Endothelial cell of umbilical vein (primary cell): ENCODE data around the gene SNAPC4. TPM values are rescaled to one million over a fixed set of nuclear protein-coding genes. Genes with fewer than 3 reads are reported as not detected.

ENCODE experiments used
- BruUV-seq: library from RNA; stranded (reverse); fragments of 400-500 nt; replicated peaks from 2 replicates; lab custom pipeline; 2021; lab: Mats Ljungman, UMichigan
- CTCF ChIA-PET: fragments of 300-600, 350-600 bp; sonication (Branson Sonifier 250); formaldehyde crosslinking; loops from one replicate; lab custom pipeline; 2021; ENCODE audit warnings: antibody characterized with exemption, inconsistent platforms; lab: Charles Lee
- POLR2A ChIA-PET: fragments of 300-600, 350-600 bp; sonication (Branson Sonifier 250); formaldehyde crosslinking; loops from one replicate; lab custom pipeline; 2021; ENCODE audit warnings: antibody characterized with exemption, inconsistent platforms; lab: Charles Lee
- DNase-seq: peaks from one replicate; pipeline ENCODE4 v3.0.0-alpha.2; 2011; ENCODE audit warnings: low read depth, low spot score
- FAIRE-seq: peaks from 2 replicates; lab custom pipeline; 2011; peaks lifted over from hg19 to GRCh38; lab: Jason Lieb, UNC
- H2AFZ ChIP-seq: 2 replicates; pipeline ENCODE4 v1.6.0; 2012; ENCODE audit warnings: low read depth, low read length, control low read depth, inconsistent platforms
- H3K27ac ChIP-seq: 2 replicates; pipeline ENCODE4 v1.5.1; 2011; ENCODE audit warnings: low read depth, mild to moderate bottlenecking, control low read depth, low read length, moderate library complexity; ENCODE audit not compliant: insufficient read depth
- H3K27me3 ChIP-seq, 2 experiments: 2 replicates each; pipeline versions ENCODE4 v1.6.0 to v1.6.1; 2011; ENCODE audit warnings: low read length in 2 of 2, mixed read lengths in 1 of 2; ENCODE audit not compliant: control insufficient read depth in 2 of 2, insufficient read depth in 2 of 2
- H3K36me3 ChIP-seq, 2 experiments: 2 replicates in 1 of 2; 3 replicates in 1 of 2; pipeline ENCODE4 v1.5.1; 2011; ENCODE audit warnings: low read length in 2 of 2, mild to moderate bottlenecking in 1 of 2, moderate library complexity in 1 of 2; ENCODE audit not compliant: control insufficient read depth in 2 of 2, insufficient read depth in 2 of 2; ENCODE audit errors: extremely low read depth in 1 of 2
- H3K4me1 ChIP-seq: 3 replicates; pipeline ENCODE4 v1.5.1; 2011; ENCODE audit warnings: mild to moderate bottlenecking, low read length; ENCODE audit not compliant: control insufficient read depth, insufficient read depth; ENCODE audit errors: extremely low read depth
- H3K4me2 ChIP-seq: 2 replicates; pipeline ENCODE4 v1.6.1; 2011; ENCODE audit warnings: low read length, control low read depth, mixed read lengths; ENCODE audit not compliant: insufficient read depth
- H3K4me3 ChIP-seq, 3 experiments: fragments of 200-600 bp in 1 of 3; sonication (generic), shearing (Covaris generic) in 1 of 3; replicated peaks in 1 of 3; 2 replicates each; pipeline ENCODE4 v1.5.1; 2011 to 2016; ENCODE audit warnings: control low read depth in 3 of 3, low read length in 3 of 3, mild to moderate bottlenecking in 2 of 3, inconsistent platforms in 1 of 3, low read depth in 1 of 3, moderate library complexity in 1 of 3; ENCODE audit not compliant: insufficient read depth in 1 of 3
- H3K79me2 ChIP-seq: 2 replicates; pipeline ENCODE4 v1.6.0; 2012; ENCODE audit warnings: low read length, inconsistent platforms; ENCODE audit not compliant: control insufficient read depth, insufficient read depth
- H3K9ac ChIP-seq: replicated peaks from 2 replicates; pipeline ENCODE3; 2011; ENCODE audit warnings: low read length, control low read depth; ENCODE audit not compliant: insufficient read depth; ENCODE audit errors: extremely low read depth
- H3K9me1 ChIP-seq: replicated peaks from 3 replicates; pipeline ENCODE4 v1.6.0; 2011; ENCODE audit warnings: mild to moderate bottlenecking, low read length; ENCODE audit not compliant: control insufficient read depth, insufficient read depth; ENCODE audit errors: extremely low read depth
- H3K9me3 ChIP-seq: replicated peaks from 2 replicates; pipeline ENCODE4 v1.5.1; 2012; ENCODE audit warnings: low read length, inconsistent platforms; ENCODE audit not compliant: control insufficient read depth, insufficient read depth
- H4K20me1 ChIP-seq: replicated peaks from 2 replicates; pipeline ENCODE3; 2011; ENCODE audit warnings: mild to moderate bottlenecking, low read length; ENCODE audit not compliant: control insufficient read depth, insufficient read depth; ENCODE audit errors: extremely low read depth
- MYC ChIP-seq: IDR thresholded peaks from one replicate; pipeline ENCODE4 v1.6.1; 2011; ENCODE audit warnings: mild to moderate bottlenecking, low read depth, low read length
- POLR2A ChIP-seq: IDR thresholded peaks from 2 replicates; pipeline ENCODE4 v1.6.1; 2012; ENCODE audit warnings: low read depth, mild to moderate bottlenecking, control low read depth, low read length
- POLR2AphosphoS5 ChIP-seq: IDR thresholded peaks from 2 replicates; pipeline ENCODE4 v1.6.1; 2012; ENCODE audit warnings: low read depth, mild to moderate bottlenecking, control low read depth, low read length, moderate library complexity; ENCODE audit not compliant: insufficient read depth
- dilution Hi-C: fragments of 300-500 bp; cut with MboI; formaldehyde crosslinking; loops from one replicate; pipeline ENCODE4 v1.15.0; 2019; ENCODE audit warnings: low sequenced_read_pairs; ENCODE audit not compliant: extremely low pct_ligation_motif_present
- intact Hi-C: fragments of 100-400 bp; cut with micrococcal nuclease; formaldehyde crosslinking; loops from one replicate; pipeline ENCODE4 v1.10.0; 2022
- polyA plus RNA-seq, 4 experiments: library from polyadenylated mRNA; depleted of rRNA in 3 of 4; stranded (reverse) in 3 of 4; unstranded in 1 of 4; fragments of >200 nt; gene quantifications; 2 replicates each; pipeline versions ENCODE4 v1.2.1 to v1.2.3, GENCODE V29; 2011 to 2012; ENCODE audit warnings: missing spikeins in 1 of 4
- total RNA-seq: library from RNA; stranded (reverse); gene quantifications from 2 replicates; pipeline ENCODE4 v1.2.3, GENCODE V29; 2021
- TF ChIP-seq, protein P1 (sequence below): IDR thresholded peaks from 2 replicates; pipeline ENCODE4 v1.6.1; 2011; ENCODE audit not compliant: insufficient read depth, insufficient read length
- TF ChIP-seq, protein P2 (sequence below), 2 donors: IDR thresholded peaks; 1 replicate in 1 of 2; 2 replicates in 1 of 2; pipeline ENCODE4 v1.5.1; 2011; ENCODE audit warnings: low read length in 2 of 2, mild to moderate bottlenecking in 2 of 2, moderate library complexity in 2 of 2, control low read depth in 1 of 2, inconsistent platforms in 1 of 2, low read depth in 1 of 2; ENCODE audit not compliant: insufficient read depth in 1 of 2; ENCODE audit errors: extremely low read depth in 1 of 2

Gene SNAPC4
- total and polyA plus RNA-seq, 2 donors (not counting 3 experiments of a cell fraction or from before 2014, with no cell fraction given): 6.7 to 17.5 TPM

DNA sequence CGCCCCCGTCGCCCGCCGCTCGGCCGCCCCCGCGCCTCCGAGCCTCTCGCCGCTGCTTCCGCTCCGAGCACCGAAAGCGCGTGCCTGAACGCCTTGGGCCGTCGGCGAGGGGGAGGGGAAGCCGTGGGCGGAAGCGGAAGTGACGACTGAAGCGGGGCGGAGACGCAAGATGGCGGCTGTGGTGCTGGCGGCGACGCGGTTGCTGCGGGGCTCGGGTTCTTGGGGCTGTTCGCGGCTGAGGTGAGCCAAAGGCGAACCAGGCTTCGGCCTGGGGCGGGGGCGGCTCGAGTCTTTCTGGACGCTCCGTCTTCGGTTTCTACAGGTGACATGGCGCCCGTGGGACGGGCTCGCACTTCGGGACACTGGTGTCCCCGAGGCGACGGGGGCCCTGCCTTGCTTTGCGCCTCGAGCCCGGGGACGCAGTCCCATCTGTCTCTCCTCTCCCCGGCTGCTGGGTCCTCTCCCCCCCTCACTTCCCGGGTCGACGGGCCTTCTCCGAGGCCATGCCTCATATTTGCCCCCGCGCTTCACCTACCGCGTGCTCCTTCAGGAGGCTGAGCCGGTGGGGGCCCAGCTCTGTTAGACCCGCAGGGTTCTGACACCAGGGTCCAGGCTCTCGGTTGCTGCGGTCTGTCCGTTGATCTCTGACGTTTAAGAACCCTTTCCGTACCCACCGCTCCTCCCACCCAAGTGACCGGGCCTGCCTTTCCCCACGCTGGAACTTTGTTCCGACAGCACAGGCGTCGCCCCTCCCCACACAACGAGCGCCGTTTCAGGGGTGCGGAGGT is 10.7 kb upstream of the SNAPC4 start, which contains the start of the genes ENTR1 and PMPCA:
TSS of gene ENTR1 (minus strand) at position 115 of the 788 bp plus-strand sequence. CDS start 217 bp downstream, outside the sequence.
TSS of gene PMPCA (plus strand) at position 159 of the 788 bp plus-strand sequence. CDS start at position 170, 11 bp downstream.
- Histone ChIP-seq H3K4me1 (peaks cover 20% of the 10 kb centered on the region), H3K79me2 (peaks cover 43% of the 10 kb centered on the region), H3K9me3 (no peaks in the 10 kb centered on the region), H3K9me1 (no peaks in the 10 kb centered on the region), H4K20me1 (no peaks in the 10 kb centered on the region), H2AFZ (peak within 1 kb of the TSS; percentile 30), H3K4me3 (peak within 1 kb of the TSS; percentile 42 to 78 (median 63)), H3K4me2 (peak within 1 kb of the TSS; percentile 68), H3K27ac (peak within 1 kb of the TSS; percentile 57), H3K9ac (peak within 1 kb of the TSS; percentile 76), H3K36me3 (peaks cover 6 to 29% of the 10 kb centered on the region in 2 experiments), H3K27me3 (no peaks in the 10 kb centered on the region)
- TF ChIP-seq, protein P1, sequence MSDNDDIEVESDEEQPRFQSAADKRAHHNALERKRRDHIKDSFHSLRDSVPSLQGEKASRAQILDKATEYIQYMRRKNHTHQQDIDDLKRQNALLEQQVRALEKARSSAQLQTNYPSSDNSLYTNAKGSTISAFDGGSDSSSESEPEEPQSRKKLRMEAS: peak; percentile 58
- TF ChIP-seq, protein P2, sequence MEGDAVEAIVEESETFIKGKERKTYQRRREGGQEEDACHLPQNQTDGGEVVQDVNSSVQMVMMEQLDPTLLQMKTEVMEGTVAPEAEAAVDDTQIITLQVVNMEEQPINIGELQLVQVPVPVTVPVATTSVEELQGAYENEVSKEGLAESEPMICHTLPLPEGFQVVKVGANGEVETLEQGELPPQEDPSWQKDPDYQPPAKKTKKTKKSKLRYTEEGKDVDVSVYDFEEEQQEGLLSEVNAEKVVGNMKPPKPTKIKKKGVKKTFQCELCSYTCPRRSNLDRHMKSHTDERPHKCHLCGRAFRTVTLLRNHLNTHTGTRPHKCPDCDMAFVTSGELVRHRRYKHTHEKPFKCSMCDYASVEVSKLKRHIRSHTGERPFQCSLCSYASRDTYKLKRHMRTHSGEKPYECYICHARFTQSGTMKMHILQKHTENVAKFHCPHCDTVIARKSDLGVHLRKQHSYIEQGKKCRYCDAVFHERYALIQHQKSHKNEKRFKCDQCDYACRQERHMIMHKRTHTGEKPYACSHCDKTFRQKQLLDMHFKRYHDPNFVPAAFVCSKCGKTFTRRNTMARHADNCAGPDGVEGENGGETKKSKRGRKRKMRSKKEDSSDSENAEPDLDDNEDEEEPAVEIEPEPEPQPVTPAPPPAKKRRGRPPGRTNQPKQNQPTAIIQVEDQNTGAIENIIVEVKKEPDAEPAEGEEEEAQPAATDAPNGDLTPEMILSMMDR (IDR thresholded peaks at IDR 0.05; ENCODE audit: extremely low read depth in 1 of 2, insufficient read depth in 1 of 2, low read depth in 1 of 2, low read length in 2 of 2): no peak
- TF ChIP-seq POLR2AphosphoS5 (peak; percentile 97), POLR2A (peak; percentile 91), MYC (peak; percentile 95)
- BruUV-seq: TSS peak; percentile 62
- ChIA-PET CTCF (interaction anchor here (0.8 to 1.5 kb wide), 6 partner anchors 9 to 98 kb away, joined by 3 to 12 read pairs (median 4); no protein-coding TSS in a partner anchor), POLR2A (no interaction called here)
- DNase-seq (peak; percentile 87), FAIRE-seq (peak; percentile 94)
- dilution Hi-C loops: no loop called here
- intact Hi-C loops: loop anchor here (1.0 to 2.0 kb wide), 2 partner anchors 10 to 28 kb away; partner anchors contain the start of genes INPP5E and SNAPC4
